H4 (cell line): ENCODE data around the gene CYP2A7. TPM values are rescaled to one million over a fixed set of nuclear protein-coding genes. Genes with fewer than 3 reads are reported as not detected.
"Not testable (repeated sequence)": the region's sequence is repeated elsewhere in the genome, so short reads cannot be mapped to it uniquely, and the experiment has no call there.

Experiments
- DNase-seq: peaks from one replicate; pipeline ENCODE4 v3.0.0-alpha.2; 2015; ENCODE audit warnings: low spot score
- total RNA-seq: library from RNA; depleted of rRNA; stranded (reverse); fragments of >200 nt; shearing (Covaris generic); gene quantifications from 2 replicates; pipeline ENCODE4 v1.2.3, GENCODE V29; 2014; rRNA removed

CYP2A7 gene, protein sequence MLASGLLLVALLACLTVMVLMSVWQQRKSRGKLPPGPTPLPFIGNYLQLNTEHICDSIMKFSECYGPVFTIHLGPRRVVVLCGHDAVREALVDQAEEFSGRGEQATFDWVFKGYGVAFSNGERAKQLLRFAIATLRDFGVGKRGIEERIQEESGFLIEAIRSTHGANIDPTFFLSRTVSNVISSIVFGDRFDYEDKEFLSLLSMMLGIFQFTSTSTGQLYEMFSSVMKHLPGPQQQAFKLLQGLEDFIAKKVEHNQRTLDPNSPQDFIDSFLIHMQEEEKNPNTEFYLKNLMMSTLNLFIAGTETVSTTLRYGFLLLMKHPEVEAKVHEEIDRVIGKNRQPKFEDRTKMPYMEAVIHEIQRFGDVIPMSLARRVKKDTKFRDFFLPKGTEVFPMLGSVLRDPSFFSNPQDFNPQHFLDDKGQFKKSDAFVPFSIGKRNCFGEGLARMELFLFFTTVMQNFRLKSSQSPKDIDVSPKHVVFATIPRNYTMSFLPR
- not detected in 2 replicates for total RNA-seq

DNA sequence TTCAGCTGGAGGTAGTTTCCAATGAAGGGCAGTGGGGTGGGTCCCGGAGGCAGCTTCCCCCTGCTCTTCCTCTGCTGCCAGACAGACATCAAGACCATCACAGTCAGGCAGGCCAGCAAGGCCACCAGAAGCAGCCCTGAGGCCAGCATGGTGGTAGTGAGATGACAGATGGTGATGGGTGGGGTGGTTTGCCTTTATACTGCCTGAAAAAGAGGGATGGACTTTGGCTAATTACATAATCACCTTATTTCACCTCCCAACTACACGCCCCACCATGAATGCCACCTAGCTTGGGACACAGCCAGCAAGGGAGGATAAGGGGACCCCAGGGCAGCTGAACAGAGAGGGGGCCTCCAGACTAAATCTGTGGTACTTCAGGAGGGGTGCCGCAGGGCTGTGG is at the start of gene CYP2A7:
Gene CYP2A7 (minus strand): TSS at position 170 of the 400 bp plus-strand sequence. CDS start 21 bp downstream, at position 149.
- DNase-seq, result not testable (repeated sequence)

DNA sequence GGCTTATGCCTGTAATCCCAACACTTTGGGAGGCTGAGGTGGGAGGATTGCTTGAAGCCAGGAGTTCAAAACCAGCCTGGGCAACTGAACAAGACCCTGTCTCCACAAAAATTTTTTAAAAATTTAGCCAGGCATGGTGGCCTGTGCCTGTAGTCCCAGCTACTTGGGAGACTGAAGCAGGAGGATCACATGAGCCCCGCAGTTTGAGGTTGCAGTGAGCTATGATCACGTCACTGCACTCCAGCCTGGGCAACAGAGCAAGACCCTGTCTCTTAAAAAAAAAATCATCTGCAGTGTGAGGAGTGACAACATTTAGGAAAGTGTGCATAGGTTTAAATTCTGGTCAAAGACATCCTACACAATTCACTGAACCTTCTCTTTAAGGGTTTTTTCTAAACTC is 48.8 kb upstream of the CYP2A7 start:
- DNase-seq, result not testable (repeated sequence)

DNA sequence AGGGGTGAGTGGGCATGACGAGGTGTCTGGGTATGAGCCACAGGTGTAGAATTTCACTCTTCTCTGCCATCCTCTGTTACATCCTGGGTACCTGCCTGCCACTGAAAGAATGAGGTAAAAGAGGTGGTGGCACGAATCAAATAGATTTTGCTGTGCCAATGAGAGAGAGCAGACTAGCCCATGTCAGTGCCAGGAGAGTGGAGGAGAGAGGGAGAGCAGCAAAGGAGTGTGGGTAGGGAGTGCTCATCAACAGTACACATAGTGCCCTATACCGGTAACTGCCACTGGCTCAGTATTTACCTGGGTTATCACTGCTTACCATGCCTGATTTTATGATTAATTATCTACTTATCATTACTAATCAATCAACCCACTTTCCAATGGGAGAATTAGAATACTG is 47.9 kb upstream of the CYP2A7 start:
- DNase-seq, result not testable (repeated sequence)

DNA sequence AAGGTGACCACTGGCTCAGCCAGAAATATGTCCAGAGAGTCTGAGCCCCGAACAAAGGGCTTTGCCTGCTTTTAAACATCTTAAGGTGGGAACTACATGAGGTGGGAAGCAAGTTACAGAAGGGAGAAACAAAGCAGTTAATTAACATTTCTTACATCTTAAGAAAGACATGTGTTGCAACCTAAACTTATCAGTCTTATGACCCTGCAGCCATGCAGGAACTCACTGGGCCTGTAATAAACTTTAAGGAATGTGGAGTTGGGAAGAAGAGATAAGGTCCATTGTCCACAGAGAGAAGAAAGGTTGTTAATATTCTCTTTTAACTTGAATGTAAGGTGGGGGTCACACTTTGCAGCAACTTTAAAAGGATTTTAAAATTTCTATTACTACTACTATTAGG is 46.8 kb upstream of the CYP2A7 start:
- DNase-seq, result no peak

DNA sequence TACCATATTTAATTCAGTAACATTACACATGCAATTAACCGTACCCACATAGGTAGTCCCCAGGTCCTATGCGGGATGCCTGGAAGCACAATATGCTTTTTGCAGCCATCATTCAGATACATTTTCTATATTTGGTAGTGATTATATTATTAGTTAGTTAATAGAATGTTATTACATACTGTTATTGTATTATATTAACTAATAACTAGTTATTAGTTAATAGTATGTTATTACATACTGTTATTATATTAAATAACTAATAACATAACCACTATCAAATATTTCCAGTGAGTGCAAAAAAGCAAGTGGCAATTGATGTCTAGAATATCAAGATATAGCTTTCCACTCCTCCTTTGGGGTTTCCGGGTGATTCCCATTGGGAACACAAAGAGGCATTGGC is 45.5 kb upstream of the CYP2A7 start:
- no peak for DNase-seq

DNA sequence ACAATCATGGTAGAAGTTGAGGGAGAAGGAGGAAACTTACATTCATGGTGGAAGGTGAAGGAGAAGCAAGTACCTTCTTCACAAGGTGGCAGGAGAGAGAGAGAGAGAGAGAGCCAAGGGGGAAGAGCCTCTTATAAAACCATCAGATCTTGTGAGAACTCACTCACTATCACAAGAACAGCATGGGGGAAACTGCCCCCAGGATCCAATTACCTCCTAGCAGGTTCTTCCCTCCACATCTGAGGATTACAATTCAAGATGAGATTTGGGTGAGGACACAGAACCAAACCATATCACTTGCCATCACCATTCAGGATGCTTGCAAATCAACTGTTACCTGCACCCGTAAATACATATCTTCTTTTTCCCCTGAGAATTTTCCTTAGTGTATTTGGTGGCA is 44.2 kb upstream of the CYP2A7 start:
- not testable (repeated sequence) for DNase-seq

DNA sequence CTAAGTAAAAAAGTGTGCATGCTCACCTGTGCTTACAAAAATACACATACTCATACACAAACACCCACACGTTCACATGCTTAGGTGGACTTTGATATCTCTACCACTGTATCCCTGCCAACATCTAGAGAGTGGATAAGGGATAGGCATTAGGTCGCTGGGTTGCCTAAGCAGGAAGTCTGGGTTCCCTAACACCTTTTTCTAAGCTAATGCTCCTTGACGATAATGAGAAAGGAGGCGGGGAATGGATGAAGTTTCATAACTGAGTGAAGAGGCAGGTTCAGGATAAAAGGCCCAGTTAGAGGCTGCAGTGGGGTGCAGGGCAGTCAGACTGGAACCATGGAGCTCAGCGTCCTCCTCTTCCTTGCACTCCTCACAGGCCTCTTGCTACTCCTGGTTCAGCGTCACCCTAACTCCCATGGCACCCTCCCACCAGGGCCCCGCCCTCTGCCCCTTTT is 41.9 kb upstream of the CYP2A7 start:
- DNase-seq, result no peak

DNA sequence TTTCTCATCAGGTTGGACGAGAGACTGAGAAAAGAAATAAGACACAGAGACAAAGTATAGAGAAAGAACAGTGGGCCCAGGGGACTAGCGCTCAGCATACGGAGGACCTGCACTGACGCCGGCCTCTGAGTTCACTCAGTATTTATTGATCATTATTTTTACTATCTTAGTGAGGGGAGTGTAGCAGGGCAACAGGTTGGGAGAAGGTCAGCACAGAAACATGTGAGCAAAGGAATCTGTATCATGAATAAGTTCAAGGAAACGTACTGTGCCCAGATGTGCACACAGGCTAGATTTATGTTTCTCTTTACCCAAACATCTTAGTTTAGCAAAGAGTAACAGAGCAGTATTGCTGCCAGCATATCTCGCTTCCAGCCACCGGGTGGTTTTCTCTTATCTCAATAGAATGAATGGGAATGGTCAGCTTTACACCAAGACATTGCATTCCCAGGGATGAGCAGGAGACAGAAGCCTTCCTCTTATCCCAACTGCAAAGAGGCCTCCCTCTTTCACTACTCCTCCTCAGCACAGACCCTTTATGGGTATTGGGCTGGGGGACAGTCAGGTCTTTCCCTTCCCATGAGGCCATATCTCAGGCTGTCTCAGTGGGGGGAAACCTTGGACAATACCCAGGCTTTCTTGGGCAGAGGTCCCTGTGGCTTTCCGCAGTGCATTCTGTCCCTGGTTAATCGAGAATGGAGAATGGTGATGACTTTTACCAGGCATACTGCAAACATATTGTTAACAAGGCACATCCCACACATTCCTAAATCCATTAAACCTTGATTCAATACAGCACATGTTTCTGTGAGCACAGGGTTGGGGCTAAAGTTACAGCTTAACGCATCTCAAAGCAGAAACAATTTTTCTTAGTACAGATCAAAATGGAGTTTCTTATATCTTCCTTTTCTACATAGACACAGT is 40.5 kb upstream of the CYP2A7 start:
- DNase-seq, result not testable (repeated sequence)

DNA sequence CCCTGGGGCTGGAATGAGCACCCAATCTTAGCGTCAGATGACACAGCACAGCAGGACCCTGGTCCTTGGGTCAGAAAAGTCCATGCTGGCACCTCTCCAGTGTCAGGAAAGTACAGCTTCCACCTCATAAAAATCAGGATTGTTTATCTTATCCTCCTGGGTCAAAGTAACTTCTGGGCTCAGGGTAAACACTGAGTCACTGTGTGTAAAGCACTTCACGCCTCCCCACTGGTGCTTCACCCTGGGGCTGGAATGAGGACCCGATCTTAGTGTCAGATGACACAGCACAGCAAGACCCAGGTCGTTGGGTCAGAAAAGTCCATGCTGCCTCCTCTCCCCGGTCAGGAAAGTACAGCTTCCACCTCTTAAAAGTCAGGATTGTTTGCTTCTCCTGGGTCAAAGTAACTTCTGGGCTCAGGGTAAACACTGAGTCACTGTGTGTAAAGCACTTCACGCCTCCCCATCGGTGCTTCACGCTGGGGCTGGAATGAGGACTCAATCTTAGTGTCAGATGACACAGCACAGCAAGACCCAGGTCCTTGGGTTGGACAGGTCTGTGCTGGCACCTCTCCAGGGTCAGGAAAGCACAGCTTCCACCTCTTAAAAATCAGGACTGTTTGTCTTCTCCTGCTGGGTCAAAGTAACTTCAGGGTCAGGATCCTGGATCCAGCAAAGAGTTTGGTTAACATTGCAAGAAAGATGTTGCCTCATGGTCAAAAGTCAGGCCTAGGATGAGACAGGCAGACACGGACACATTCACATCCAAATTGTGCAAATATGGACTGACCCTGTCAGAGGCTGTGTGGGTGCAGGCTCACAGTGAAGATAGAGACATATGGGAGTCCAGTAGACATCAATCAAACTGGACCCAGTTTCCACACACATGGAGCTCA is 39.2 kb upstream of the CYP2A7 start:
- peak; percentile 94 for DNase-seq

DNA sequence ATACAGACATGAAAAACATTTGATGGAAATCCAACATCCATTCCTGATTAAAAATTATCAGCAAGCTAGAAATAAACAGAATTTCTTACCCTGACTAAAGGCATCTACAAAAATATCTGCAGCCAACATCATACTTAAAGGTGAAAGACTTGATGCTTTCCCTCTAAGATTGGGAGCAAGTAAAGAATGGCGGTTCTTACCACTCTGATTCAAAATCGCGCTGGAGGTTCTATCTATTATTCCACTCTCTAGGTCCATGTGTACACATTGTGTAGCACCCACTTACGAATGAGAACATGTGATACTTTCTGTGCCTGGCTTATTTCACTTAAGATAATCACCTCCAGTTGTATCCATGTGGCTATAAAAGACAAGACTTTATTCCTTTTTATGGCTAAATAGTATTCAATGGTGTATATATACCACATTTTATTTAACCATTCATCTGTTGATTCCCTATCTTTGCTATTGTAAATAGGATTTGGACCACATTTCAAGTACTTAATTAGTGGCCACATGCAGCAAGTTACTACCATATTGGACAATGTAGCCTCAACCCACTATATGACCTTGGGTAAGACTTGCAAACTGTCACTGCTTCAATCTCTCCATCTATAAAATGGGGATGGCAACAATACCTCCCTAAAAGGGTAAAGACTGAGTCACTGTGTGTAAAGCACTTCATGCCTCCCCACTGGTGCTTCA is 38.4 kb upstream of the CYP2A7 start:
- DNase-seq, result no peak

DNA sequence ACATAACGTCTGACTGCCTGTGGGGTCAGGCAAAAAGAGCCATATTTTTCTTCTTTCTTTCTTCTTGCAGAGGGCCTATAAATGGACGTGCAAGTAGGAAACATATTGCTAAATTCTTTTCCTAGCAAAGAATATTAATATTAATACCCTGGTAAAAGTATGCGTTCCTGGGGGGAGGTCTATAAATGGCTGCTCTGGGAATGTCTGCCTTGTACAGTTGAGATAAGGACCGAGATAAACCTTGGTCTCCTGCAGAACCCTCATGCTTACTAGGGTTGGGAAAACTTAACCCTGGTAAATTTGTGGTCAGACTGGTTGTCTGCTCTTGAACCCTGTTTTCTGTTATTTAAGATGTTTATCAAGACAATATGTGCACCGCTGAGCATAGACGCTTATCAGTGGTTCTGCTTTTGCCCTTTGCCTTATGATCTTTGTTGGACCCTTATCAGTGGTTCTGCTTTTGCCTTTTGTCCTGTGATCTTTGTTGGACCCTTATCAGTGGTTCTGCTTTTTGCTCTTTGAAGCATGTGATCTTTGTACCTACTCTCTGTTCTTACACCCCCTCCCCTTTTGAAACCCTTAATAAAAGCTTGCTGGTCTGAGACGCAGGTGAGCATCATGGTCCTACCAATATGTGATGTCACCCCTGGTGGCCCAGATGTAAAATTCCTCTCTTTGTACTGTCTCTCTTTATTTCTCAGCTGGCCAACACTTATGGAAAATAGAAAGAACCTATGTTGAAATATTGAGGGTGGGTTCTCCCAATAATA is 37.7 kb upstream of the CYP2A7 start:
- not testable (repeated sequence) for DNase-seq

DNA sequence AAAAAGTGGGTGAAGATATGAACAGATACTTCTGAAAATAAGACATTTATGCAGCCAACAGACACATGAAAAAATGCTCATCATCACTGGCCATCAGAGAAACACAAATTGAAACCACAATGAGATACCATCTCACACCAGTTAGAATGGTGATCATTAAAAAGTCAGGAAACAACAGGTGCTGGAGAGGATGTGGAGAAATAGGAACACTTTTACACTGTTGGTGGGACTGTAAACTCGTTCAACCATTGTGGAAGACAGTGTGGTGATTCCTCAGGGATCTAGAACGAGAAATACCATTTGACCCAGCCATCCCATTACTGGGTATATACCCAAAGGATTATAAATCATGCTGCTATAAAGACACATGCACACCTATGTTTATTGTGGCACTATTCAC is 36.3 kb upstream of the CYP2A7 start:
- DNase-seq, result not testable (repeated sequence)

DNA sequence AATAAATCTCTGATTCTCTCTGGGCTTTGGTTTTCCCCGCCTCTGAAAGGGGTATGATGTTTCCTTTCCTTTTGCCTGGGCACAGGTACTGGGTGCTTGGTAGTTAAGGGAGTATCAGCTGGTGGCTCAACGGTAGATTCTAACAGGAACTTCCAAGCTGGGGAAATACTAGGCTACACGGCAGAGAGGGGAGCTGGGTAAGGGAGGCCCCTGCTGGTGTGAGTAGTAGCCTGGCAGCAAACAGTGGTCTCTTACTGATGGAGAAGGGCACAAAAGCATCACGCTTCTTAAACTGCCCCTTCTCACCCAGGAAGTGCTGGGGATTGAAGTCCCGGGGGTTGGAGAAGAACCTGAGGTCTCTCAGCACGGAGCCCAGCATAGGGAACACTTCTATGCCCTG is 26.9 kb upstream of the CYP2A7 start:
- DNase-seq, result peak; percentile 64

DNA sequence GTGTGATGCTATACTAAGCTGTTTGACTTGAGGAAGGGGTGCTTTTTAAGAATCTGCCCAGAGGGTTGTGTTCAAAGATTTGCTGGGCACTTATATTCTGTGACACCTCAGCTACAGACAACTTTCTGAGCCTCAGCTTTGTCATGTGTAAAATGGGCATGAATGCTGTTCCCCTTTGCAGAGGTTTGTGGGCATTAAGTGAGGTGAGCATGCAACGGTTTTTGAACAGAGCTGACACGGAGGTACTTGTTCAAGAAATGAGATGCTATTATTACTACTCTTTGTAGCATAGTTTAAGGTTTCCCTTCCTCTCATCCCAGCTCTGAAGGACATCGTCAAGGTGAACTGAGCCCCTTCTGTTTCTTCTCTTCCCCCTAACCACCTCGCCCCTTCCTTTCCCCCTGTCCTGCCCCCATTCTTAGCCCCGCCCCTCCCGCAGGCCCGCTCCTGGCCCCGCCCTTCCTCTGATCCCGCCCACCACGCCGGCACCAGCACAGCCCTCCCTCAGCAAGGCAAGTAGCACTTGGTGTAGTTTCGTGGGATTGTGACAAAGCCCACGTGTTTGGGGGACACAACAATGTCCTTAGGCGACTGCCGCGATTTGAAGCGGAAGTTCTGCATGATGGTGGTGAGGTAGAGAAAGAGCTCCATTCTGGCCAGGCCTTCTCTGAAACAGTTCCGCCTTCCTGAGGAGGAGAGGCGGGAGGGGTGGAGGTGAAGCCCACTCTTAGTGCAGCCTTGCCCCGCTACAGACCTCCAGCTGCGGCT is 26.1 kb upstream of the CYP2A7 start:
- no peak for DNase-seq

DNA sequence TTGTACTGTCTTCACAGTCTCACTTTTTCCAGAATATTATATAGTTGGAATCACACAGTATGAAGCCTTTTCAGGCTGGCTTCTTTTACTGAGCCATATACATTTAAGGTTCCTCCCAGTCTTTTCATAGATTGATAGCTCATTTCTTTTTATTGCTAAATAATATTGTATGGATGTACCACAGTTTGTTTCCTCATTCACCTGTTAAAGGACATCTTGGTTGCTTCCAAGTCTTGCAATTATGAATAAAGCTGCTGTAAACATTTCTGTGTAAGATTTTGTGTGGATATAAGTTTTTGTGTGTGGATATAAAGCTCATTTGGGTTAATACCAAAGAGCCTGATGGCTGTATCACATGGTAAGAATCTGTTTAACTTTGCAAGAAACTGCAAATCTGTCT is 24.5 kb upstream of the CYP2A7 start:
- no peak for DNase-seq

DNA sequence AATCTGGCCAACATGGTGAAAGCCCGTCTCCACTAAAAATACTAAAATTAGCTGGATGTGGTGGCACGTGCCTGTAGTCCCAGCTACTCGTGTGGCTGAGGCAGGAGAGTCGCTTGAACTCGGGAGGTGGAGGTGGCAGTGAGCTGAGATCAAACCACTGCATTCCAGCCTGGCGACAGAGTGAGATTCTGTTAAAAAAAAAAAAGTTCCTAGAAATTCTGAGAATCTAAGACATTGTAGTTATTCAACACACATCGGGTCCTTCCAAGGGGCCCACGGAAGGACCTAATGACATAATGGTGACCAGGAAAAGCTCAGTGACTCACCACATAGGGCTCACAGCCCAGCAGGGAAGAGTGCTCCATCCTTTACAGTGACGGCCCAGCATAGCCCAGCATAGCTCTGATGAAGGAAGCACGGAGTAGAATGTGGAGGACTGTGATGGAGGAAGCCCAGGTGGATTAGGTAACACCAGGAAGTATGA is 22.7 kb upstream of the CYP2A7 start:
- DNase-seq, result peak; percentile 59

DNA sequence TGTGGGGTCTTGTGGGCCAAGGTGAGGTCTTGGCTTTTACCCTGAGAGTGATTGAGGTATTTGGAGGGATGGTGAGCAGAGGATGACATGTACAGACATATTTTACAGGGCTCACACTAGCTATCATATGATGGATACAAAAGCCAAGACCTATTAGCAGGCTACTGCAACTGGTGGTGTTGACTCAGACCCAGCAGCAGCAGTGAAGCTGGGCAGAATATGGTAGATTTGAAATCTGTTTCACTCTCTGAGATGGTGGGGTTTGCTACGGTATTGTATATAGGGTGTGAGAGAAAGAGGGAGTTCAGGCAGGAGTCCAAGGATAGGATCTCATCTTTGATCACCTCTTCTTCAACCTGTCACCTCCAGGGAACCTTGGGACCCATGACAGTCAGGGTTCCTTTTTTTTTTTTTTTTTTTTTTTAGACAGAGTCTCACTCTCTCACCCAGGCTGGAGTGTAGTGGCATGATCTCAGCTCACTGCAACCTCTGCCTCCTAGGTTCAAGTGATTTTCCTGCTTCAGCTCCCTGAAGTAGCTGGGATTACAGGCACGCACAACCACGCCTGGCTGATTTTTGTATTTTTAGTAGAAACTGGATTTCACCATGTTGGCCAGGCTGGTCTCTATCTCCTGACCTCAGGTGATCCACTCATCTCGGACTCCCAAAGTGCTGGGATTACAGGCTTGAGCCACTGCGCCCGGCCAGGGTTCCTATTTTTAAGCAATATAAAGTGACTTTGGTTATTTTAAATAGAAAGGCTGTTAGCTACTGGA is 20.1 kb upstream of the CYP2A7 start:
- DNase-seq, result not testable (repeated sequence)

DNA sequence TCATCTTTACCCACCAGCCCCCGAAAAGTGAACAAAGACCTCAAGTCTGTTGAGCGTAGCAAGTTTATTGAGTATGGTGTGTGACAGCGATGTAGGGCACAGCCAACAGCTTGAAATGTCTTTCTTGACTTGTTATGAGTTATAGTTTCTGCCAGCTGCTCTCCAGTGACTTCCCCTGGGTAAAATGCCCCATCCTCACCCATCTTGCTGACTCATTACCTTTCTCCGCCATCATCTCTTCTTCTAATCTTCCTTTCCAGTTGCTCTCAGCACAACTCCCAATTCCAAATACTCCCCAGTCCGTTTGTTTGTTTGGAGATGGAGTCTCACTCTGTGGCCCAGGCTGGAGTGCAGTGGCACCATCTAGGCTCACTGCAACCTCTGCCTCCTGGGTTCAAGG is 18.5 kb upstream of the CYP2A7 start:
- not testable (repeated sequence) for DNase-seq
